Retinal pigment epithelial cell (primary cell): ENCODE data around the gene MGAT4A.

Experiments used
- DNase-seq: peaks from one replicate; pipeline ENCODE4 v3.0.0-alpha.2; 2010; ENCODE audit warnings: low read depth
- H3K4me3 ChIP-seq: 2 replicates; pipeline ENCODE4 v1.5.1; 2011; ENCODE audit warnings: mild to moderate bottlenecking, low read length, control low read depth, moderate library complexity
- CTCF ChIP-seq: conservative IDR thresholded peaks from 2 replicates; pipeline ENCODE4 v1.5.1; 2011; ENCODE audit warnings: low read depth, low read length, control low read depth, inconsistent platforms

MGAT4A gene

GRCh38 chr2:98720286-98720685 lies 10.6 kb downstream of the MGAT4A start:
- TF ChIP-seq CTCF: no peak
- H3K4me3 ChIP-seq: no peak overlapping the region
- DNase-seq: no peak

- no peak for TF ChIP-seq CTCF
- no peak overlapping the region for H3K4me3 ChIP-seq
- DNase-seq: no peak
These were observed 13.3 kb downstream of the MGAT4A start for GRCh38 chr2:98717621-98718020.

GRCh38 chr2:98716786-98717185 lies 14.1 kb downstream of the MGAT4A start:
- no peak for TF ChIP-seq CTCF
- no peak for DNase-seq
- H3K4me3 ChIP-seq: no peak overlapping the region

GRCh38 chr2:98715812-98716451 lies 15.0 kb downstream of the MGAT4A start:
- H3K4me3 ChIP-seq: no peak overlapping the region
- DNase-seq: no peak
- TF ChIP-seq CTCF: no peak

- no peak for TF ChIP-seq CTCF
- no peak for DNase-seq
- H3K4me3 ChIP-seq: no peak overlapping the region
These were observed 17.5 kb downstream of the MGAT4A start for GRCh38 chr2:98713332-98714015.

- no peak for DNase-seq
- TF ChIP-seq CTCF: no peak
- no peak overlapping the region for H3K4me3 ChIP-seq
These were observed 18.8 kb downstream of the MGAT4A start for GRCh38 chr2:98712145-98712544.

GRCh38 chr2:98711506-98711905 lies 19.4 kb downstream of the MGAT4A start:
- H3K4me3 ChIP-seq: no peak overlapping the region
- no peak for DNase-seq
- no peak for TF ChIP-seq CTCF
